ENCODE data around the gene TMPRSS7. TPM values are rescaled to one million over a fixed set of nuclear protein-coding genes. Genes with fewer than 3 reads are reported as not detected.

TMPRSS7 gene, protein sequence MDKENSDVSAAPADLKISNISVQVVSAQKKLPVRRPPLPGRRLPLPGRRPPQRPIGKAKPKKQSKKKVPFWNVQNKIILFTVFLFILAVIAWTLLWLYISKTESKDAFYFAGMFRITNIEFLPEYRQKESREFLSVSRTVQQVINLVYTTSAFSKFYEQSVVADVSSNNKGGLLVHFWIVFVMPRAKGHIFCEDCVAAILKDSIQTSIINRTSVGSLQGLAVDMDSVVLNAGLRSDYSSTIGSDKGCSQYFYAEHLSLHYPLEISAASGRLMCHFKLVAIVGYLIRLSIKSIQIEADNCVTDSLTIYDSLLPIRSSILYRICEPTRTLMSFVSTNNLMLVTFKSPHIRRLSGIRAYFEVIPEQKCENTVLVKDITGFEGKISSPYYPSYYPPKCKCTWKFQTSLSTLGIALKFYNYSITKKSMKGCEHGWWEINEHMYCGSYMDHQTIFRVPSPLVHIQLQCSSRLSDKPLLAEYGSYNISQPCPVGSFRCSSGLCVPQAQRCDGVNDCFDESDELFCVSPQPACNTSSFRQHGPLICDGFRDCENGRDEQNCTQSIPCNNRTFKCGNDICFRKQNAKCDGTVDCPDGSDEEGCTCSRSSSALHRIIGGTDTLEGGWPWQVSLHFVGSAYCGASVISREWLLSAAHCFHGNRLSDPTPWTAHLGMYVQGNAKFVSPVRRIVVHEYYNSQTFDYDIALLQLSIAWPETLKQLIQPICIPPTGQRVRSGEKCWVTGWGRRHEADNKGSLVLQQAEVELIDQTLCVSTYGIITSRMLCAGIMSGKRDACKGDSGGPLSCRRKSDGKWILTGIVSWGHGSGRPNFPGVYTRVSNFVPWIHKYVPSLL
- polyA plus RNA-seq (2014; cell fraction: cytosol; rRNA removed) = not detected in 2 replicates
- not detected in 2 replicates for polyA plus RNA-seq (2014; cell fraction: nucleus; rRNA removed)

DNA sequence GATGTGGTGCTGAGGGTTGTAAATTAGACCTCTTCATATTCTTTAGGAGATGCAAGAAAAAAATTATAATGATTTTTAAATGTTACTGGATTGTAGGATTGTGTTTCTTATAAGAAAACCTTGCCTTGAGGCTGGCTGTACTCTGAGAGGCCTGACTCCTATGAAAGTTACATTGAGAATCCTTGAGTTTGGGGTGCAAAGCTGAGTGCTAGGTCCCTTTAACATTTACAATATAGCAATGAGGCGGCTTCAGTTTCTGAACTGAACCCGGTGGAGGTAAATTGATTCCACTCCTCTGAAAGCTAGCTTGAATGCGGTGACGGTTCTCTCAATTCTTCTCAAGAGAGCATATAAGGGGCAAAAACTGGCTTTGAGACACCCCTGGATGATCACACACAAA lies at the start of gene TMPRSS7:
TMPRSS7 (plus strand) TSS at position 301 of the 400 bp plus-strand sequence. CDS start 110 bp downstream, outside the sequence.
- DNase-seq (ENCODE audit: low spot score) = no peak

DNA sequence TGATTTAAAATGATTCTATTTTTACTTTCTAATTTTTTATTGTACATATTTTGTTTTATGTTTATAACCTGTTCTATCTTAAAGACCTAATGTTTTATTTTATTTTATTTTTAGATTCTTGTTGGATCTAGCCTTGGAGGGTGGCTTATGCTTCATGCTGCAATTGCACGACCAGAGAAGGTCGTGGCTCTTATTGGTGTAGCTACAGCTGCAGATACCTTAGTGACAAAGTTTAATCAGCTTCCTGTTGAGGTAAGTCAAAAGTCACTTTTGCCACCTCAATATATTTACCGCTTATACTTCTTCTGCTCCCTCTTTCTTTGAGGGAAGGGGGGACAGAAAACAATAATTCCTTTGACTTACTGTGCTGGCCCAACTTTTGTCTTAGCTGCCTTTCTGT lies 47.7 kb upstream of the TMPRSS7 start:
- DNase-seq (ENCODE audit: low spot score) = no peak

DNA sequence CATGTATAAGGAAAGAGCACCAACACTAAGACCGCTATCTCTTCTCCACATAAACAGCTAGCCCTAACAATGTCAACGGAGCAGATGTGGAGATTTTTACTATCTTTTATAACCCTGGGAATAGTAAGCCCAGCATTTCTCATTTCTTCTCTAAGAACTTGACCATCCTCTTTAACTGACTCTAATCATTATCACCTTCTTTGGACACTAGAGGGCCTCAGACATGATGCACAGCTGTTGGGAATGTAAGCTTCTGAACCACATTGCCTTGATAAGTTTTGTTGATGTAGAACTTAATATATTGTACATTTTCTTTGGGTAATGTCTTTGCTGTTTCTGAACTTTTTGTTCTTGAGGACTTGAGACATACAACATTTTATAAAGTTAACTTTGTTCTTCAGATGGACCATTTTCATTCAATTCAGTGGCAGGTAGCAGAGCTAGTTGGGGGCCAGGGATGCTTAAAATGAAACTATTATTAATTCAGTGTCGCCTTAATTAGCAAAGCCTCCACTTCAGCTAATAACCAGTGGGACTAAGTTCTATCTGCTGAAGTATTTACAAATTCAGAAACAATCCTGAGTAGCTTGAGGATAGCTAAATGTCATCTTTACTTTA lies 45.4 kb upstream of the TMPRSS7 start:
- DNase-seq (ENCODE audit: low spot score) = peak; percentile 57

DNA sequence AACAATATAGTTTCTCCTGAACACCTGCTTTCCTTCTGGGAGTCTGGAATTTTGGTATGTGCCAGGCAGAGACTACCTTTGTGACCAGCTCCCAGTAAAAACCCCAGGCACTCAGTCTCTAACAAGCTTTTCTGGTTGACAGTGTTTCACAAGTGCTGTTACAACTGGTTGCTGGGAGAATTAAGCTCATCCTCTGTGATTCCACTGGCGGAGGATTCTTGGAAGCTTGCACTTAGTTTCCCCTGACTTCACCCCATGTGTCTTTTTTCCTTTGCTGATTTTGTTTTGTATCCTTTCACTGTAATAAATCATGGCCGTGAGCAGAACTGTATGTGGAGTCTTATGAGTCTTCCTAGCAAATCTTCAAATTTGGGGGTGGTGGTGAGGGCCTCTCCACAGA lies 41.5 kb upstream of the TMPRSS7 start:
- DNase-seq (ENCODE audit: low spot score) = no peak

DNA sequence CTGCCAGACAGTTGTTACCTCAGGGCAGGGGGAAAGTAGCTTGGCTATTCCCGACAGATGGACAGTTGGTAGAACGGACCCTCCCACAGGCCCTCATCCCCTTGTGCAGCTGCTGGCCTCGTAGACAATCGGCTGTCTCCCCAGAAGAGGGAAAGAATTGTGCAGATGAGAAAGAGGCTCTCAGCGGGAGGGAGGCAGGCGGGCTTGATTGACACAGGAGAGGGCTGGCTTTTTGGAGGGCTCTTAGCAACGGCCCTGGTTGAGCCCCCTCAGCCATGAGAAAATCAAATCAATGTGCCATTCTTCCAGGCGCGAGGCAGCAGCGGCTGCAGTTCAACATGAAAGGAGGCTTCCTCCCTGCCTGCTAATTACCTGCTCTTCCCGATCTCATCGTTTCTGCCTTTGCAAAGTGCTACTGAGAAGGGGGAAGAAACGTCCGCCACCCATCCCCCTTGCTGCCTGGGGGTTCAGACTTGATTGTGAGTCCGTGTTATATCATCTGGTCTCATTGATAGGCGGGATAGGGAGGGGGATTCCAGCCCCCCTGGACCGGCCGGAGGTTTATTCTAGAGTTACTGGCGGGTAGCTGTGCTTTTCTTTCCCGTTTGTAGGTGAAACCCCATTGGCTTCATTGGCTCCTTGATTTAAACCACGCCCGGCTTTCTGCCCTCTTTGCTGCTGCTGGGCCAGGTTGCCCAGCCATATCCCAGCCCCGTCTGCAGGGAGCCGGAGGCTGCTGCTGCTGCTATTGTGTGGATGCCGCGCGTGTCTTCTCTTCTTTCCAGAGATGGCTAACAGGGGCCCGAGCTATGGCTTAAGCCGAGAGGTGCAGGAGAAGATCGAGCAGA lies 35.7 kb upstream of the TMPRSS7 start, which contains the start of gene TAGLN3:
TAGLN3 (plus strand) TSS at position 287 of the 848 bp plus-strand sequence; CDS start at position 788, 501 bp downstream.
- DNase-seq (ENCODE audit: low spot score) = peak; percentile 78

DNA sequence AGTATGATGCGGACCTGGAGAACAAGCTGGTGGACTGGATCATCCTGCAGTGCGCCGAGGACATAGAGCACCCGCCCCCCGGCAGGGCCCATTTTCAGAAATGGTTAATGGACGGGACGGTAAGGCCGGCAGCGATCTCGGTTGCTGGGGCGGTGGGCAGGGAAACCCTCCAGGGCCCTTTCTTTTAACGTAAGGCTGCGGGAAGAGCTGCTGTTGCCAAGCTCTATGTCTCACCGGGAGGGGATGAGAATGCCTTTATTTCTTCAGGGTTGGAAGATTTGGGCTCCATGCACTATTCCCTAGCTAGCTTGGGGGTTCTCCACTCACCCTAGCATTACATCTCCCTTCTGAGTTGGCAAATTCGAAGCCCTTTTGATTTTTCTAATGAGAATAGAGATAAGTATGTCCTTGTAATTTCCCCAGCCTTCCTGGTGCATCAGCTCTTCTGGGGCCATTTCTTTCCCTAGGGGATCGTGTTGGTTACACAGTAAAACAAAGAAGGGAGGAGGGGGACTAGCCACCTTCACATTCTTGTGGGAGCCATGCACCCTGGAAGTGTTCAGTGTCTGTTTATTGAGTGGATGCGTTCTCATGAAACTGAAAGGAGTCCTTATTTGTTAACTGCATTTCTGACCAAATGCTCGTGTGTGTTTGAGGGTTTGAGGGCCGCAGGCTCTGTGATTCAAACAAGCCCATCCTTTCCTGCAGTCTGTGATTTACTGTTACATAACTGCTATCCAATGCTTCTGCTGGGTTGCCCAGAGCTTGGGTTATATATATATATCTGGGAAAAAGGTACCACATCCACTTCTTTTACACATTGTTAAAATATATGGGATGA lies 34.8 kb upstream of the TMPRSS7 start:
- DNase-seq (ENCODE audit: low spot score) = peak; percentile 21

DNA sequence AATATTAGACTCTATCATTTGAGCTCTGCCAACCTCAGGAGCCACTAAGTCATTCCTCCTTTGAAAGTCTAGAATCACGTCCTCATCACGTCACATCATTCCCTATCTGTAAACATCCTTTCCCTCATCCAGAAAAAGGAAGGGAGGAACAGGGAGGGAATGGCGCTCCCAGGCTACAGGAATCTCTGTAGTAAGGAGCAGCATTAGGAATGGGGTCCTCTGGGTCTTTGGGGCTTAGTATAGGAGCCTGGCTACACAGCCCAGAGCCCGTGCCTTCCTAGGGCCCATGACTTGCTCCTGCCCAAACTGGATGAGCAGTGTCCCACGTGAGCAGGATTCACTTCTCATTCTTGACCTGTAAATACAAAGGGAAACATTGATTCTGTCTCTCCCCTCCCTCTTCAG lies 34.2 kb upstream of the TMPRSS7 start:
- no peak for DNase-seq (ENCODE audit: low spot score)

DNA sequence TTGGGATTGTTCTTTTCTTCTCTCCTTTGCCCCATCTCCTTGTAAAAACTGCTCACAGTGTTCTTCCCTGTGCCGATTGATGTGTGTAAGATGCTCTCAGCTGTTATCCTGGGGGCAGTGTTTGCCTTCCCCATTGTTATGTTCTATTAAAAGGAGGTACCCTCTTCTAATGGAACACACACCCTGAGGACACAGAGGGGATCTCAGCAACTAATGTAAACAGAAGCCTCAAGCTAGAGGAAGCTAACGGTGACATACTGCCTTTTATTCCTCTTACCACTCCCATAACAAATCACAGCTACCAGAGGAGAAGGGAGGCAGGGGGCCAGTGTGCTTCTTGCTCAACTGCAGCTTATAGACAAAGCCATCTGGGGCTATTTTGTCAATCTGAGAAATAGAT lies 33.6 kb upstream of the TMPRSS7 start:
- DNase-seq (ENCODE audit: low spot score) = no peak

DNA sequence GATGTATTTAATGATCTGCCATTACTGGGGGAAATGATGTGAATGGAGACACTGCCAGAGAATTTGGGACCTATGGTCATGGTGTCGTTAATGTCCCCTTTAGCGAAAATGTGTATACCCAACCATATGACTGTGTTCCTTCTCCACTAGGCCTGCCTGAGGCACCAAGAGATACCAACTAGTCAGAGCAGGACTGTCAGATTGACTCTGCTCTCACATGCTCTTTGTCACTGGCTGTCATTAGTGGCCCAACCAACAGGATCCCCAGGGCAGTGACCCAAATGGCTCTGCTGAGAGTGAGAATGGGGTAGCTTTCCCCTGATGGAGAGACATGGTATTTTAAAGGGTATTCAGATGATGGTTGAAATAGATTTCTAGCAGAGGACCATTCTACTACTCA lies 33.0 kb upstream of the TMPRSS7 start:
- DNase-seq (ENCODE audit: low spot score) = no peak

DNA sequence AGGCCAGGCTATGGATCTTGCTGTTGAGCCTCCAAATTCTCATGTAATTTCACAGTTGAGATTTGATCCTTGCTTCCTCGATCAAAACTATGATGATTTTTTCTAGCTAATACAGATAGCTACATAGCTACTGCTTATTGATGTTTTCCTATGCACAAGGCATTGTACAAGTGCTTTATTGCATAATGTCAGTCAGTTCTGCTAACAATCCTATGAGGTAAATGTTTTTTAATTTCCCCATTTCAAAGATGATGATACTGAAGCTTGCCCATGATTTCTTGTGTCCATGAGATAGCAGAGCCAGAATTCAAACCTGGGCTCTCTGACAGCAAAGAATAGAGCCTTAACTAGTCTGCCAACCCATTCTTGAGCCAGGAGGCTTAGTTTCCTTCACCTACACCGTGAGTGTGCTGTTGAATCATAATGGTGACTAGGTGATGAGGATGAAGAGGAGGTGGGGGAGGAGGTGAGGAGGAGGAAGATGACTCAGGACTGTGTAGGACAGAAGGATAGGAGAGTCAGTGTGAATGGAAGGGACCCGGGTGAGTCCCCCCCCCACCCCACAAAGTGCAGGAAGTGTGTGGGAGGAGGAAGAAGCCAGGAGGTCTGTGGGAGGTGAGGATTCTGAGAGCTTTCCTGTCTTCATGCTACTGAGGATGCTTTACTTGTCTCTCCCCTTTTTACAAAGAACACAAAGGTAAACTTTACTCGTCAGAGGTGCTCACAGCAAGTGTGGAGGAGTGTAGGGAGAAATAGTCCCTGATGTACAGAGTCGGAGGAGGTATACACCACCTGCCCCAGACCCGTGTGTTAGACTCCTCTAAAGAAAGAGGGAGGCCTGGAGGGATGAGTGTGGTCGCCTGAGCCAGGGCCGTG lies 32.2 kb upstream of the TMPRSS7 start:
- no peak for DNase-seq (ENCODE audit: low spot score)

DNA sequence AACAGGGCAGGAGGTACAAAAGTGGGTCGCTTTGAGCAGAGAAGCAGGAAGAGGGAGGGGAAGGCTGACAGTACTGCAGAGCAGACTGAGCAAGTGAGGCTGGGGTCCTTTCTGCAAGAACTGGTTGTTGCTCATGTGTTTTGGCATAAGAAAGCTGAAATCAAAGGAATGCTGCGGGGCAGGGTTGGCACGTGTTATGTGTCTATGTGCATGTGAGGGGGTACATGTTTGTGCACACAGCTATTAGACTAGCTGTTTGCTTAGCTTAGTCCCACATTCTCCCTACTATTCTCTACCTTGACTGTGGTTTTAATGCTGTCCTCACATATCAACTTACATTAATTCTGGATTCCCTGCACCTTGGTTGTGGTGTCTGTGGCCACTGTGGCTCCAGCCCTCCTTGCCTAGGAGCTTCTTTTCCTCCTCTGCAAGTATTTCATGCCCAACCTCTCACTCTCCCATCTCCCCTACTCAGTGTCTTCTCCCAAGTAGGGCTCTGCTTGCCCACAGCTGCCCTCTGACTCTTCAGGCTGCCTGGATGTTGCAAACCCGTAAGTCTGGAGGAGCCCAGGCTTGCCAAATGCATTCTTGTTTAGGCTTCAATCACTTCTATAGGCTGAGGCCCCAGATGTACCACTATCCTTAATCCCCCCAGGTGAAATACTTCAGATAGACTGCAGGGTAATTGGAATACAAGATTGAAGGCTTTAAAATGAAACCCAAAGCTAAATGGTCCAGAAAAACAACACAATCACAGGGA lies 31.0 kb upstream of the TMPRSS7 start:
- no peak for DNase-seq (ENCODE audit: low spot score)

DNA sequence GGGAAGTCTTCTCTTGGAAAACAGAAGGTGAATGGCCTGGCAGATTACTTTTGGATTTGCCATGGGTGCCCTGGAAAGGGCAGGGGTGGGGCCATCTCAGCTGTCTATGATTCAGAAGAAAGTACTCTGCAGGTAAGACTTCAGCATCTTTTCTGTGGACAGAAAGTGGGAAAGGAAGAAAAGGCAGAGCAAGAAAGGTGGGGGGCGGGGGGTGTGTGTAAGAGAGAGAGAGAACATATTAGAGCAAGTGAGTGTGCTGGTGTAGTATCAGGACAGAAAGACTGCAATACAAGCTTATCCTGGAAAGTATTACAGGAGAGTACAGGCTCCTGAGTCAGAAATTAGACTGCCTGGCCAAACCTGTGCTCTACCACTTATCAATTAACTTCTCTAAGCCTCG lies 30.3 kb upstream of the TMPRSS7 start:
- DNase-seq (ENCODE audit: low spot score) = no peak

DNA sequence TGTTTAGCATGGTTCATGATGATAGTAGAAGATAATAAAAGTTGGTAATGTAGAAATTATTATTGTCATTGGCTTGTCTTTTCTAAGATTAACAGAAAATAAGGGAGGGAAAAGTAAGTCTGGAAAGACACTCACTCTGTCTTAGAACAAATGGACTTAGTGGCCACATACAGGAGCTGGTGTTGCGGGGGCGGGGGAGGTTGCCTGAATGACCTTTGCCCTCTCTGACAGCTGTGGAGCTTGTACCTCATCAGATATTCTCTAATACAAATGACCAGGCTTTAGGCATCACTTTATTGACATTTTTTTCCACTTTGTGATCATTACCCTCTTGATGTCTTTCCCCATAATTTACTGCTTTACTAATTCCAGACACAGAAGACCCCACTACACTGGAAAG lies 29.9 kb upstream of the TMPRSS7 start:
- DNase-seq (ENCODE audit: low spot score) = no peak

DNA sequence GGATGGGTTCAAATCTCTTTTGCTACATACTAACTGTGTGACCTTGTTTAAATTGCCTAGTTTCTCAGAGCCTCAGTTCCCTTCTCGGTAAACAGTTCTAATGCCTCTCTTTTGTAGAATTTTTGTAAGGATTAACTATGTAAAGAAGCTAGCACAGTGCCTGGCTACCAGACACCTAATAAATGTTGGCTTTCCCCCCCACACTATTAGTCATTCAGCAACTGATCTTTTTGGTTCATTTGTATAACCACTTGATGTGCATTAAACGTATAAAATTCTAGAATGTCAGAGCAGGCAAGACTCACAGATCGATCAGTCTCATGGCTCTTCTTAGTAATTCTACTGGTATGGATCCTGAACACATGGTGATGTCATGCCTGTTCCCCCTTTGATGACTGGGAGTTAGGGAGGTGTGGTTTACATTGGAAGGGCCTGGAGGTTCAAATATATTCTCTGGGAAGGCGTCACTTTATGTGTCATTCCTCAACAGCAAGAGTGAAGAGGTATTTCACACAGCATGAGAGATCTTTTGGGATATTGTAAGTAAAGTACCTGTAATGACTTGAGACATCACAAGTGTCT lies 29.4 kb upstream of the TMPRSS7 start:
- no peak for DNase-seq (ENCODE audit: low spot score)

DNA sequence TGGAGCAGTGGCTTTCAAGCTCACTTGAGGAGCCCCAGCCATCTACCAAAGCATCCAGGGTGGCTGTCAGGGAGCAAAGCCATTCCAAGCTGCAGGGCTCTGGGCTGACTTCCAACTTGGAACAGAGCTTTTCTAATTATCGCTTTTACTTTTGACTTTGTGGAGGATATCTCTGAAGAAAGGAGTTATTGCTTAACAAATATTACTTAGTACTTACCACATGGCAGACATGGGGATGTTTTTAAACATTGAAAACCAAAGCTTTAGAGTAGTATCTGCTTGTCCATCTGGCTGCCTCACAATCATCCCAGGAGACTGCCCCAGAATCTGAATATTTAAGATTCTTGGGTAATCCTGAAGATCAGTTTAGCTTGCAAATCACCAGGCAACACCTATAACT lies 26.9 kb upstream of the TMPRSS7 start:
- no peak for DNase-seq (ENCODE audit: low spot score)

DNA sequence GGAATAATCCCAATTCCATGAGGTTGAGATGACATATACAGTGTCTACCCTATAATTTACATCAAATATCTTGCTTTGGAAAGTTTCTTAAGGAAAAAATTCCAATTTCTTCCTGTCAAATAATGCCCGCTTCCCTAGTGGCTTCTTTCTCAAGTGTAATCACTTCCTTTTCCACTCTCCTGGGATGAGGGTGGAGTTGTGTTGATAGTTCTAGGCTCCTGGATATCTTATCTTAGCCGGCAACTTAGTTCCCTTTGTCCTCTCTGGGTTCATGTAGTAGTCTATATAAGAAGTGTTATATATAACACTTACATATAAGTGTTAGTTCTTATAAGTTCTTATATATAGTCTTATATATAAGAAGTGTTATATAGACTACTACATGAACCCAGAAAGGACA lies 24.9 kb upstream of the TMPRSS7 start:
- DNase-seq (ENCODE audit: low spot score) = no peak

DNA sequence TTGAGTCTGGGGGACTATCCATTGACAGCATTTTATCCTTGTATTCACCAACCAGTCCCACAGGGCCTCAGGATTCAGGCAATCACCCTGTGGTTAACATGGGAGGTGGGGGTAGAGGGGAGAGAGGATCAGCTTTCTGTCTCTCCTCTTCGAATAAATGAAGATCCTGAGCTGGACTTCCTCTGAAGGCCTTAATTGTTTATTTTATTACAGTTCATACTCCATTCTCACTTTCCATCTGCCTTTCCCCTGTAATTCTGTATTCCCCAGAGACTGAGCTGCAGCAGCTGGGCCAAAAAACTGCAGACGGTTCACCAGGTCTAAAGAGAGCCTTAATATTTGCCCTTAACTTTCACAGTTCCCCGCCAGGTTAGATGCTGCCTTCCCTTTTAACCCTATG lies 23.9 kb upstream of the TMPRSS7 start:
- no peak for DNase-seq (ENCODE audit: low spot score)

DNA sequence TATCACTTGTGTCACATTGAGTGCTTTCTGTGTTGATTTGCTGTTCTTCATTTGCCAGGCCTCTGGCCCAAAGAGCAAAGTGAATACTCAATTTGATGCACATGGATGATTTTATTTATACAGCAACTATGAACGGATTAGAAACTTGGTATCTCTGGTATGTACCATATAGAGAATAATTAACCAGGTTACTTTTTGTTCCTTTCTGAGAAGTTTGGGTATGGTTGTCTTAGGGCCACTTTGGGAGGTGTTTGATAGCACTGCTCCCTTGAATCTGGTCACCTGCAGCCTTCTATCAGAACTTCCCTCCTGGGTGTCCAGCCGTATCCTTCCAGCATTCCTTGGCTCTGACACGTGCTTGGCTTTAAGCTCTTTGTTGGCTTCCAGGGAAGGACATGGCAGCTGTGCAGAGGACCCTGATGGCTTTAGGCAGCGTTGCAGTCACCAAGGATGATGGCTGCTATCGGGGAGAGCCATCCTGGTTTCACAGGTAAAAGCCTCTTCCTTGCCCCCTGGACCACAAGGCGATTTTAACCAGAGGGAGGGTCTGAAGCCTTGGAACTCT lies 23.1 kb upstream of the TMPRSS7 start:
- no peak for DNase-seq (ENCODE audit: low spot score)
